GM13976 (cell line): ENCODE results near the gene LYPD8.

Experiments
- DNase-seq: peaks from one replicate; pipeline ENCODE4 v3.0.0; 2012; ENCODE audit warnings: low spot score
- in situ Hi-C: fragments of 300-500 bp; cut with MboI; formaldehyde crosslinking; loops from one replicate; pipeline ENCODE4 v1.12.0; 2022; ENCODE audit warnings: low sequenced_read_pairs, mixed read lengths, inconsistent platforms; ENCODE audit not compliant: unreplicated experiment
- TF ChIP-seq, protein P1 (sequence below): IDR thresholded peaks from 2 replicates; pipeline ENCODE4 v1.5.1; 2012; ENCODE audit warnings: borderline replicate concordance, mild to moderate bottlenecking; ENCODE audit not compliant: insufficient read depth; ENCODE audit errors: extremely low read depth, missing control alignments, control extremely low read depth

Gene LYPD8

DNA sequence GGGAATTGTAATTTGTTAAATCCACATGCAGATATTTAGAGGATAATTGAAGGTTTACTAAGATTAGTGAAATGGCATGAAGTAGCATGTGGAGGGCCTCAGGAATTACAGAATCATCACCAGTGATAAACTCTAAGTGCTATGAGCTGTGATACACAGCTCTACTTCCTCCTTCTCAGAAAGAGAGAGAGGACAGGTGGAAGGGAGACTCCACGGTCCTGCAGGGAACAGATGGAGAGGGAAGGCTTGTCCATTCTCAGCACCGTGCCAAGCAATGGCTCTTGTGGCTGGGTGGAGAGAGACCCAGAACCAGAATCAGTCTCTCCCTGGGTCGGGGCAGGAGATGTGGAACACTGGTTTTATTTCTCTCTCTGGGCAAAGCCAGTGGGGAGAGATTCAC is 27.8 kb upstream of the LYPD8 start:
- TF ChIP-seq, protein P1, sequence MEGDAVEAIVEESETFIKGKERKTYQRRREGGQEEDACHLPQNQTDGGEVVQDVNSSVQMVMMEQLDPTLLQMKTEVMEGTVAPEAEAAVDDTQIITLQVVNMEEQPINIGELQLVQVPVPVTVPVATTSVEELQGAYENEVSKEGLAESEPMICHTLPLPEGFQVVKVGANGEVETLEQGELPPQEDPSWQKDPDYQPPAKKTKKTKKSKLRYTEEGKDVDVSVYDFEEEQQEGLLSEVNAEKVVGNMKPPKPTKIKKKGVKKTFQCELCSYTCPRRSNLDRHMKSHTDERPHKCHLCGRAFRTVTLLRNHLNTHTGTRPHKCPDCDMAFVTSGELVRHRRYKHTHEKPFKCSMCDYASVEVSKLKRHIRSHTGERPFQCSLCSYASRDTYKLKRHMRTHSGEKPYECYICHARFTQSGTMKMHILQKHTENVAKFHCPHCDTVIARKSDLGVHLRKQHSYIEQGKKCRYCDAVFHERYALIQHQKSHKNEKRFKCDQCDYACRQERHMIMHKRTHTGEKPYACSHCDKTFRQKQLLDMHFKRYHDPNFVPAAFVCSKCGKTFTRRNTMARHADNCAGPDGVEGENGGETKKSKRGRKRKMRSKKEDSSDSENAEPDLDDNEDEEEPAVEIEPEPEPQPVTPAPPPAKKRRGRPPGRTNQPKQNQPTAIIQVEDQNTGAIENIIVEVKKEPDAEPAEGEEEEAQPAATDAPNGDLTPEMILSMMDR: no peak
- DNase-seq: no peak
- in situ Hi-C loops: no loop called here

DNA sequence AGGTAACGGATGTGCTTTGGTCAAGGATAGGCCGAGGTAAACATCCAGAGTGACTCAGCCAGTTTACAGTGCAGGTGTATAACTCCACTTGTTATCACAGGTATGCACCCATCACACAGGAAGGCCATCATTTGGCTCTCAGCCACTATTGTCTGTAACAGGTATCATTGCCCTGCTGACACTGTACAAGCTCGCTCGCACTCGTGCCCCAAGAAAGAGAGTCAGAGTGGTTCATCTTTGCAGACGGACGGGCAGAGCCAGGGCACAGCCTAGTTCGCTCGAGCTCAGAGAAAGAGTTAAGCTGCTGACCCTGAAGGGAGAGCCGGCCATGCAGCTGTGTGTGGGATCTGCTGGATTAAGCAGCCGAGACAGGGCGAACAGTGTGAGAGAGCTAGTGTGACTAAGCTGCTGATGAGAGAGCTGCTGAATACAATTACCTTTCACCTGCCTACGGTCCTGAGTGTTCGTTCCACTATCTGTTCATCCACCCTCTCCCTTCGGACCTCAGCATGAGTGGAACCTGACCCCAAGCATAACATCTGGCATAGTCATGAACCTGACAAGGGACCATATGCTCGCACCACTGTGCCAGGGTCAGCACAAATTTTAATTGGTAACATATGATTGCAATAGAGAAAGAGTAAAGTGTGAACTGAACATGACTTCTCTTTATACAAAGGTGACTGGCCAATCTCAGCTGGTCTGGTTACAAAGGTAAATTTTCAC is 27.0 kb upstream of the LYPD8 start:
- in situ Hi-C loops: no loop called here
- no peak for DNase-seq
- TF ChIP-seq, protein P1: no peak

DNA sequence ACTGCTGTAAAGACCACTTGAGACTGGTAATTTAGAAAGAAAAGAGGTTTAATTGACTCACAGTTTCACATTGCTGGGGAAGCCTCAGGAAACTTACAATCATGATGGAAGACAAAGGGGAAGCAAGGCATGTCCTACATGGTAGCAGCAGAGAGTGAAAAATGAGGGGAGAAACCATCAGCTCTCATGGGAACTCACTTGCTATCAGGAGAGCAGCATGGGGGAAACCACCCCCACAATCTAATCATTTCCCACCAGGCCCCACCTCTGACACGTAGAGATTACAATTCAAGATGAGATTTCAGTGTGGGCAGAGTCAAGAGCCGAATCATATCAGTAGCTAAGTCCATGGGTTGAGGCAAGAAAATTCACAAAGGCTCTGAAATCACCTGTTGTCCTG is 23.8 kb upstream of the LYPD8 start:
- in situ Hi-C loops: no loop called here
- TF ChIP-seq, protein P1: no peak
- no peak for DNase-seq

DNA sequence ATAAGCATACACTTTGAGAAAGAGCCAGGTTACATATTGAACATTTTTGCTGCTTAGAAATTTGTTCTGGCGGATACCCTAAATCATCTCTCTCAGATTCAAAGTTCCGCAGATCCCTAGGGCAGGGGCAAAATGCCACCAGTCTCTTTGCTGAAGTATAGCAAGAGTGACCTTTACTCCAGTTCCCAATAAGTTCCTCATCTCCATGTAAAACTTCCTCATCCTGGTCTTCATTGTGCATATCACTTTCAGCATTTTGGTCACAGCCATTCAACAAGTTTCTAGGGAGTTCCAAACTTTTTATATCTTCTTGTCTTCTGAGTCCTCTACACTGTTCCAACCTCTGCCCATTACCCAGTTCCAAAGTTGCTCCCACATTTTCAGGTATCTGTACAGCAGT is 23.3 kb upstream of the LYPD8 start:
- DNase-seq: no peak
- TF ChIP-seq, protein P1: no peak
- in situ Hi-C loops: no loop called here

DNA sequence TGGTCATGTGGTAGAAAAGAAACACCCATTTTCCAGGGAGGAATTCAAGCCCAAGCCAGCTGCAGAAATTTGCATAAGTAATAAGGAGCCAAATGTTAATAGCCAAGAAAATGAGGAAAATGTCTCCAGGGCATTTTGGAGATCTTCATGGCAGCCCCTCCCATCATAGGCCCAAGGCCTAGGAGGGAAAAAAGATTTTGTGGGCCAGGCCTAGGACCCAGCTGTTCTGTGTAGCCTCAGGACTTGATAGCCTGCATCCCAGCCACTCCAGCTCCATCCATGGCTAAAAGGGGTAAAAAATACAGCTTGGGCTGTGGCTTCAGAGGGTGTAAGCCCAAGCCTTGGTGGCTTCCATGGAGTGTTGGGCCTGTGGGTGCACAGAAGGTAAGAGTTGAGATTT is 21.4 kb upstream of the LYPD8 start:
- DNase-seq: no peak
- TF ChIP-seq, protein P1: no peak
- in situ Hi-C loops: no loop called here

DNA sequence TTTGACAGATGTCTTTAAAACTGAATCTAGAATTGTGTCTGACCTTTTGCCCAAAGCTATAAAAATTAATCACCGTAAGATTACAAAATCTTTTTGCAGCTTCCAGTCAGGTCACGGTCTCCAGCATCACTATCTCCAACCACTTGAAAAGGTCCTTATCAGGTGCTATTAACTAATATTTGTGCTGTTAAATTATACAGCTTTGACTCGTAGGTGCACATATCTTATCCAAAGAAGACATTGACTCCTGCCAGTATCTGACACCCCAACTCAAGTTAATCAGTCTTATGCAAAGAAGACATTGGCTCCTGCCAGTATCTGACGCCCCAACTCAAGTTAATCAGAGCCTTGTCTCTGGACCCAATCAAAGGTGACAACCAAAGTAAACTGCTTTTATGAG is 19.9 kb upstream of the LYPD8 start:
- in situ Hi-C loops: no loop called here
- DNase-seq: no peak
- TF ChIP-seq, protein P1: no peak

DNA sequence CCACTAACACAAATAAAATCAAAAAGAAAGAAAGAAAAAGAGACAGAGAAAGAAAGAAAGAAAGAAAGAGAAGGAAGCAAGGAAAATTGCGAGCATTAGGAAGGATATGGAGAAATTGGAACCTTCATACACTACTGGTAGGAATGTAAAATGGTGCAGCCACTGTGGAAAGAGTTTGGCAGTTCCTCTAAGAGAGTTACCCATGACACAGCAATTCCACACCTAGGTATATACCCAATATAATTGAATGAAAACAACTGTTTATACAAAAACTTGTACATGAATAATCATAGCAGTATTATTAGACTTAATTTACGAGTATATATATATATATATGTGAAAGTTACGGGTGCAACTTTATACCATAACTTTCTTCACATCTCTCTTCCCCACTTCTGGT is 4.1 kb upstream of the LYPD8 start:
- TF ChIP-seq, protein P1: no peak
- in situ Hi-C loops: no loop called here
- no peak for DNase-seq
